Heart right ventricle (tissue), 16 donors: ENCODE results near the gene MTERF1. TPM values are rescaled to one million over a fixed set of nuclear protein-coding genes. Genes with fewer than 3 reads are reported as not detected.

Experiments used
- ATAC-seq, 8 donors: fragments of 200-7000 bp; cut with Tn5 transposase; one replicate each; pipeline ENCODE4 v1.9.1; 2020; ENCODE audit warnings: mild to moderate bottlenecking in 8 of 8, moderate library complexity in 8 of 8, moderate number of reproducible peaks in 1 of 8
- DNase-seq, 2 donors: peaks; one replicate each; pipeline ENCODE4 v3.0.0-alpha.2; 2020
- H3K27ac ChIP-seq, 10 donors: fragments of 200-600 bp; sonication (generic) in 2 of 10; one replicate each; pipeline versions ENCODE4 v1.5.0 to v1.8.0; 2020 to 2022; ENCODE audit warnings: mild to moderate bottlenecking in 3 of 10
- H3K27me3 ChIP-seq, 7 donors: fragments of 200-600 bp; one replicate each; pipeline ENCODE4 v1.8.0; 2021 to 2022; ENCODE audit warnings: mild to moderate bottlenecking in 2 of 7
- H3K36me3 ChIP-seq, 9 donors: fragments of 200-600 bp; sonication (generic) in 1 of 9; one replicate each; pipeline versions ENCODE4 v1.5.0 to v1.8.0; 2020 to 2022; ENCODE audit warnings: mild to moderate bottlenecking in 2 of 9
- H3K4me1 ChIP-seq, 9 donors: fragments of 200-600 bp; sonication (generic) in 1 of 9; one replicate each; pipeline versions ENCODE4 v1.5.0 to v1.8.0; 2020 to 2022; ENCODE audit warnings: mild to moderate bottlenecking in 4 of 9
- H3K4me3 ChIP-seq, 10 donors: fragments of 200-600 bp; sonication (generic) in 2 of 10; one replicate each; pipeline versions ENCODE4 v1.5.0 to v1.8.0; 2020 to 2022; ENCODE audit warnings: mild to moderate bottlenecking in 7 of 10, moderate library complexity in 2 of 10
- H3K9me3 ChIP-seq, 11 donors: fragments of 200-600 bp in 10 of 11; sonication (generic) in 2 of 11; one replicate each; pipeline versions ENCODE4 v1.5.0 to v1.8.0; 2013 to 2022; ENCODE audit warnings: mild to moderate bottlenecking in 2 of 11, control low read depth in 1 of 11, moderate library complexity in 1 of 11
- WGBS, 2 donors: extraction: QIAGEN DNeasy Blood & Tissue Kit; methylation state at CpG; one replicate each; pipeline ENCODE4 v1.1.7; 2013; ENCODE audit warnings: inconsistent platforms in 1 of 2; 5-methylcytosine and 5-hydroxymethylcytosine counted together
- intact Hi-C, 10 donors: fragments of 100-400 bp; cut with DNase I; formaldehyde crosslinking; loops; one replicate each; pipeline versions ENCODE4 v1.11.1 to v1.14.2; 2022
- polyA plus RNA-seq, 2 donors: library from polyadenylated mRNA; stranded (reverse); fragments of 200-250 nt; gene quantifications; one replicate each; pipeline ENCODE4 v1.2.3, GENCODE V29; 2013
- total RNA-seq, 10 donors: library from RNA; stranded (reverse); fragmentation: NEBNext Ultra II Directional in 3 of 10; extraction: Animal tissue kit (Norgen Biotek cat#: 25700) in 3 of 10; gene quantifications; one replicate each; pipeline versions ENCODE4 v1.2.1 to v1.2.4, GENCODE V29; 2021 to 2023
- TF ChIP-seq, protein P1 (sequence below), 9 donors: fragments of 200-600 bp; sonication (generic) in 2 of 9; IDR thresholded peaks; one replicate each; pipeline versions ENCODE4 v1.5.0 to v1.8.0; 2021 to 2022; ENCODE audit warnings: antibody characterized with exemption in 9 of 9, mild to moderate bottlenecking in 5 of 9, moderate library complexity in 1 of 9
- donor health status: Arrhythmogenic right ventricular cardiomyopathy.
- donor health status: ischemic (EF 13 %, LVEDD 7.1; RV severe dilation, severe dysfunction).
- donor health status: healthy with polysubstance abuse.
- donor health status: DM: no; HTN: yes; CAD: no.
- donor health status: DM: no; HTN: no; CAD: no.
- donor health status: ischemic (EF 25% LVEDD 6.9; RV normal size, moderate dysfunction).
- donor health status: ischemic (EF 25% LVEDD 5.7; RV mildly dilated, moderate dysfunction).
- donor health status: healthy.
- donor health status: DM: yes; HTN: yes; CAD: no.
- donor health status: Ischemic cardiomyopathy.
- donor health status: ischemic (EF 35%, LVEDD 5.7; RV mildly dilated, moderate dysfunction).
- donor health status: nonischemic (EF 11% LVEDD 7.7; RV severe dilation, severe dysfunction).
- donor health status: DM: yes; HTN: yes; CAD: no.
- donor health status: PGD.
- donor health status: ischemic (EF 29% LVEDD 5.4; RV normal size, mild dysfunction).
- donor health status: nonischemic (EF 23%, LVEDD 6.1; RV moderate dilation, normal function).

The MTERF1 gene
- total and polyA plus RNA-seq, 12 donors: 5.2 to 9.9 (median 7.1) TPM

DNA sequence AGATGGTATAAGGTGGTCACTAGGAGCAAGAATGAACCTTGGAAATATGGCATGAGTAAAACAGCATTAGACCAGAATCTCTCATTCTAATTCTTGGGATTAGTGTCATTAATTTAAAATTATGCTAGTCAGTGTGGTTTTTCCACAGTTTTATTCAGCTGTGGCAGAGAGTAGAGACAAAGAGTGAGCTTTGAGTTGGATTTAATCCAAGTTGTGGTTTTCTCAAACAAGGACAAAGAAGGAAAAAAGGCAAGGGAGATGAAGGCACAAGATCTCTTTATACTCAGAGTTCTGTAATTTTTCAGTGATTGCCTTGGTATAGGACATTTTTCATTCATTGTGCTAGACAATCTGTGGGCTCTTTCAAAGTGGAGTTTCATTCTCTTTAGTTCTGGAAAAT is 32.0 kb upstream of the MTERF1 start:
- TF ChIP-seq, protein P1, sequence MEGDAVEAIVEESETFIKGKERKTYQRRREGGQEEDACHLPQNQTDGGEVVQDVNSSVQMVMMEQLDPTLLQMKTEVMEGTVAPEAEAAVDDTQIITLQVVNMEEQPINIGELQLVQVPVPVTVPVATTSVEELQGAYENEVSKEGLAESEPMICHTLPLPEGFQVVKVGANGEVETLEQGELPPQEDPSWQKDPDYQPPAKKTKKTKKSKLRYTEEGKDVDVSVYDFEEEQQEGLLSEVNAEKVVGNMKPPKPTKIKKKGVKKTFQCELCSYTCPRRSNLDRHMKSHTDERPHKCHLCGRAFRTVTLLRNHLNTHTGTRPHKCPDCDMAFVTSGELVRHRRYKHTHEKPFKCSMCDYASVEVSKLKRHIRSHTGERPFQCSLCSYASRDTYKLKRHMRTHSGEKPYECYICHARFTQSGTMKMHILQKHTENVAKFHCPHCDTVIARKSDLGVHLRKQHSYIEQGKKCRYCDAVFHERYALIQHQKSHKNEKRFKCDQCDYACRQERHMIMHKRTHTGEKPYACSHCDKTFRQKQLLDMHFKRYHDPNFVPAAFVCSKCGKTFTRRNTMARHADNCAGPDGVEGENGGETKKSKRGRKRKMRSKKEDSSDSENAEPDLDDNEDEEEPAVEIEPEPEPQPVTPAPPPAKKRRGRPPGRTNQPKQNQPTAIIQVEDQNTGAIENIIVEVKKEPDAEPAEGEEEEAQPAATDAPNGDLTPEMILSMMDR (IDR thresholded peaks at IDR 0.05): no peak
- H3K36me3 ChIP-seq: no peaks in the 10 kb centered on the region
- H3K27me3 ChIP-seq: no peaks in the 10 kb centered on the region
- ATAC-seq (no peak), DNase-seq (no peak)
- peaks cover 0 to 12% (median 0%) of the 10 kb centered on the region in 9 donors for H3K4me1 ChIP-seq
- no peak overlapping the region for H3K27ac ChIP-seq
- intact Hi-C loops: no loop called here
- no peak overlapping the region for H3K4me3 ChIP-seq
- H3K9me3 ChIP-seq: no peaks in the 10 kb centered on the region

DNA sequence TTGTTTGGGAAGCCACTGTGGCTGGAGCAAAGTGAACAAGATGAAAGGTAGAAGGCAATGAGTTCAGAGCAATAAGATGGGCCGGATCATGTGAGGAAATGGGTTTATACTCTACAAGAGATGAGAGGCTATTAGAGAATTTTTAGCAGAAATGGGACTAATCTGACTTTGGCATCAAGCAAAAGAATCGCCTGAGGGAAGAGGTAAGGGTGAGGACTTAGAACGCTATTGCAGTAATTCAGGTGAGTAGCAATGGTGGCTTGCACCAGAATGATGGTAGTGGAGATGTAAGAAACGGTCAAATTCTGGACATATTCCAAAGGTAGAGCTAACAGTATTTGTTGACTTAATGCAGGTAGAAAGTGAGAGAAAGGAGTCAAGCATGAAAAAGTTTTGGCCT is 30.6 kb upstream of the MTERF1 start:
- TF ChIP-seq, protein P1 (IDR thresholded peaks at IDR 0.05): no peak
- no peaks in the 10 kb centered on the region for H3K9me3 ChIP-seq
- WGBS, 2 donors: 96 to 97% methylated on average over 4 of the region's 4 CpGs
- no peaks in the 10 kb centered on the region for H3K36me3 ChIP-seq
- H3K4me1 ChIP-seq: peaks cover 0 to 12% (median 0%) of the 10 kb centered on the region in 9 donors
- H3K4me3 ChIP-seq: no peak overlapping the region
- ATAC-seq (no peak), DNase-seq (no peak)
- H3K27ac ChIP-seq: no peak overlapping the region
- no peaks in the 10 kb centered on the region for H3K27me3 ChIP-seq
- intact Hi-C loops: no loop called here

DNA sequence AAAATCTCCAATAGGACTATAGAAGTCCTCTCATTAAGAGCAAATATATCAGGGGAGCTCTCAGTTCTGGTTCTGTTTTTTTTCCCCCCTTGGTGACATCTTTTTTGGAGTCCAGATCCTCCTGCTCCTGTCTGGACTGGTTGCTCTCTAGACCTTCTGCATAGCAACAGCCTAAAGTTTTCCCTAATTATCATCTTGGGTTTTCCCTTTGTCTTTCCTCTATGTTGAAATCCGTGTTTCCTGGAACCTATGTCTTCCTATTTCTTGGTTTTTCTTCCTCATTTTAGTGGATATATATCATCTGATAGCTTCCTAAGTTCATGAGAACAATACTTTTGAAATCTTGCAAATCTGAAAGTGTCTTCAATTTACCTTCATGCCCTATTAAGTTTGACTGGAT is 29.7 kb upstream of the MTERF1 start:
- Histone ChIP-seq H3K4me1 (peaks cover 0 to 12% (median 0%) of the 10 kb centered on the region in 9 donors), H3K27me3 (no peaks in the 10 kb centered on the region), H3K4me3 (no peak overlapping the region), H3K9me3 (no peaks in the 10 kb centered on the region), H3K27ac (no peak overlapping the region), H3K36me3 (no peaks in the 10 kb centered on the region)
- TF ChIP-seq, protein P1 (IDR thresholded peaks at IDR 0.05): no peak
- DNase-seq: no peak
- no peak for ATAC-seq
- WGBS, 2 donors: 61 to 71% methylated on average over 1 of the region's 1 CpG
- intact Hi-C loops: no loop called here

DNA sequence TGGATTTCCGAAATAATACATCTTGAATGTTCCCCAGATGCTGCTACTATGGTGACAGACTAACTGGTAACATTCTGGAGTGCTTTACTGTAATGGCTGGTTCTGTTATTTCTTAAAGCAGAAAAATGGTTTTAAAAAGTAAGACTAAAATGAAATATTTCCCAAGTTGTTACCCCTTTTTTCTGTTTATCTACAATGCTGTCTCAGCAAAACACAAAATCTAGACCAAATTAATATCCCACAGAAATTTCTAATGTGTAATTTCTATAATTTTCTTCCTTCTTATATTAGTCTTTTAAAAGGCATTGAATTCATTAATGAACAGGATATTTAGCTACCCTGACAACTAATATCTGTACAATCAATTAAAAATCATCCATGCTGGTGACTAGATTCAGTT is 19.1 kb upstream of the MTERF1 start:
- H3K9me3 ChIP-seq: no peaks in the 10 kb centered on the region
- no peak overlapping the region for H3K4me3 ChIP-seq
- no peaks in the 10 kb centered on the region for H3K27me3 ChIP-seq
- 87 to 91% methylated on average over 1 of the region's 1 CpG for WGBS, 2 donors
- intact Hi-C loops: no loop called here
- no peak for DNase-seq
- TF ChIP-seq, protein P1 (IDR thresholded peaks at IDR 0.05): no peak
- no peak overlapping the region for H3K27ac ChIP-seq
- no peak for ATAC-seq
- H3K4me1 ChIP-seq: peaks cover 0 to 4% (median 0%) of the 10 kb centered on the region in 9 donors
- H3K36me3 ChIP-seq: no peaks in the 10 kb centered on the region
